Cardiac septum (tissue), 1 donor: ENCODE results near the gene MLC1. TPM values are rescaled to one million over a fixed set of nuclear protein-coding genes. Genes with fewer than 3 reads are reported as not detected.

Experiments
- DNase-seq: peaks from one replicate; pipeline ENCODE4 v3.0.0-alpha.2; 2020; ENCODE audit warnings: low spot score
- intact Hi-C: fragments of 100-400 bp; cut with DNase I; formaldehyde crosslinking; loops from one replicate; pipeline ENCODE4 v1.14.0; 2022
- long read RNA-seq: library from polyadenylated mRNA; unstranded; transcript quantifications from one replicate; pipeline ENCODE4 v2.0.0, GENCODE V29; 2021
- total RNA-seq: library from RNA; stranded (reverse); fragmentation: NEBNext Ultra II Directional; extraction: Animal tissue kit (Norgen Biotek cat#: 25700); gene quantifications from one replicate; pipeline ENCODE4 v1.2.1, GENCODE V29; 2021
- donor health status: DM: no; HTN: no; CAD: no.

Gene MLC1
- total RNA-seq: 0.13 TPM
- long read RNA-seq: 0 reads

DNA sequence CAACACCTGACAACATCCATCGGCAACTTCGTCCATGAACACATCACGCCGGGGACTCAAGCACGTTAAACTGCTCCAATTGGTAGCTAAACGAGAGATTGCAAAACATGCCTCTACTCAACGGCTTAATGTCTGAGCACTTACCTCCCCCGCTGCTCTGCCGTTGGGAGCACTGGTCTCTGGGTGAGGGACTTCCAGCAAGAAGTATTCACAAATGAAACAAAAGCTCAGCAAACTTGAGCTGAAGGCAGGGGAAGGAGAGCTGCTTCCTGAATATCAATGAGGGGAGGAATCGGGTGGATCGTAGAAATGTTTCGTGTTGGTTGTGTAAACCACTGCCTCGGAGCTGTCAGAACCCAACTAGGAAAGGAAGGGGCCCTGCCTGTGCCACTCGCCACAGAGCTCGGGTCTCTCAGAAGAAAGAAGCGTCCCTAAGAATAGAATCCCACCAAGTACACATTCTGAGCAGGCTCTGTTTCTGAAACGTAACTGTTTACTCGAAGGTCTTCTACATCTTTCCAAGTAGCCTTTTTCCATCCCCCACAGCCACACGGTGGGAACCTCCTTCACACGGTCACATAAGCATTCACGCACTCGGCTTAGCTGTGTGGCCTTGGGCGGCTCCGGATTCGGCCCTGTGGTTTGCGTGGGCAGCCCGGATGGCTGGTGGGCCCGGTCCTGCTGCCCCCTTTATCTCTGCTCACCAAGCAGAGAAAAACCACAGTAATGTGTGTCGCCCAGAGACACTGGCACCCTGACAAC is at the start of gene MLC1:
TSS of gene MLC1 (minus strand) at position 216 of the 762 bp plus-strand sequence. CDS start 524 bp downstream, outside the sequence.
- peak; percentile 74 for DNase-seq
- intact Hi-C loops: no loop called here

DNA sequence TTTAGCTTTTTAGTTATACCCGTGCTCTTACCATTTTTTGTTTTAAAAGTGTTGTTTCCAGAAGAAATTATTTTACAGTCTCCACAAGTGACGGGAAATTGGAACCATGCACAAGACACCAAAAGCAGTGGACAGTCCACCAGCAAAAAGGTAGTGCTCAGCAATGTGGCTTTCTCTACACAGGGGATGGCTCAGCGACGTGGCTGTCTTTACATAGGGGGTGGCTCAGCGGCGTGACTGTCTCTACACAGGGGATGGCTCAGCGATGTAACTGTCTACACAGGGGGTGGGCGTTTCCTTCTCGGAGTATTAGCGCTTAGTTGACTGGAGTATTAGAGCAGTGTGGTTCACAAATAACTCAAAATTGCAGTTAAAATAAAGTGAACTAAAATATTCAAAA is 49.3 kb upstream of the MLC1 start:
- DNase-seq: no peak
- intact Hi-C loops: no loop called here

DNA sequence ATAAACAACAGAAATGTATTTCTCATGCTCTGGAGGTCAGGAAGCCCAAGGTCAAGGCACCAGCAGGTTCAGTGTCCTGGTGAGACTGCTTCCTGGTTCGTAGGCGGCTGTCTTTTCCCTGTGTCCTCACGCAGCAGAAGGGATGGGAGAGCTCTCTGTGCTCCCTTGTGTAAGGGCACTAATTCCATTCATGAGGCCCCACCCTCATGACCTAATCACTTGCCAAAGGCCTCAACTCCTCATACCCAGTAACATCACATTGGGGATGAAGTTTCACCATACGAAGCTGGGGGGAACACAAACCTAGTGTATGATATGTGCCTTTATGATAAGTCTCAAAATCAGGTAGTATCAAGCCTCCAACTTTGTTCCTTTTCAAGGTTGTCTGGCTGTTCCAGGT is 46.7 kb upstream of the MLC1 start:
- intact Hi-C loops: no loop called here

DNA sequence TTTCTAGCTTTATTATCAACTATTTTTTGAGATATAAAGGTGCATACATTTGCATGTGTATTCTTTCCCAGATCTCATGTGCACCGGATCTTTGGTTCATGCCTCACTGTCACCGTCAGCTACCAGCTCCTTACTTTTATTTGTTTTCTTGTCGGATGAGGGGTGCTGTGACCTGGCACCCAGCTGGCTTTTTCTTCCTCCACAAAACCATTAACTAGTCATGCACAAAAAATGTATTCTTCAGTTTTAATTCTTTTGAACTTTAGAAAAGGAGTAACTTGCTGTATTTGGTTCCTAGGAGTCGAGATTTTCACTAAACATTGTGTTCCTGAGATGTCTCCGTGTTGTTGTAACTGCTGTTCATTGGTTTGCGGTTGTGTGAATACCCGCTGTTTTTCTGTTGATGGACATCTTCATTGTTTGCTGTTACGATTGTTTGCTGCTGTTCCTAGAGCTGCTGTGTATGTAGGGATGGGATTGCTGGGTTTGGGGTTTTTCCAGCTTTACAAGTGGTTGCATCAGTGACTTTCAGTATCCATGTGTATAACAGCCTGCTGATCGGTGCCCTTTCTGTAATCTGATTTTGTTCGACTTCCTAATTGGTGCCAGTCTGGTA is 44.0 kb upstream of the MLC1 start:
- intact Hi-C loops: loop anchor here (10.0 kb wide), 1 partner anchor 64 kb away; no protein-coding TSS in a partner anchor
- DNase-seq: no peak

More for the DNA sequence above, 46.7 kb upstream of the MLC1 start:
- DNase-seq: no peak

DNA sequence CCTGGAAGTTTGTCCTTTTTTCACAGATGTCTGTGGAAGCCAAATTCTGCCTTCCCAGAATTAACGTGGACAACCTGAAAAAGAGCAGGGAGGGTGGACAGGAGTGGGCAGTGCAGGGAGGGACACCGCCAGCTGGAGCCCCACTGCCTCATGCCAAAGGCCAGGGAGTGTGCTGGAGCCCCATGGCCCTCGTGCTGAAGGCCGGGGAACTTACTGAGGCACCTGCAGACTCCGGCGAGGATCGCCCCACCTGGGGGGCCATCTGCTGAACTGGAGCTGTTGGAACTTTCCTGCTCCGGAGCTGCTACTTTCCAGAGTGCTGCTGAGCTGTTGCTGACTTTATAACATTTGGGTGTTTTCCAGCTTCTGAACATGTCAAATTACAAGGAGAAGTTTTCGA is 39.8 kb upstream of the MLC1 start:
- intact Hi-C loops: loop anchor here (10.0 kb wide), 1 partner anchor 60 kb away; no protein-coding TSS in a partner anchor

DNA sequence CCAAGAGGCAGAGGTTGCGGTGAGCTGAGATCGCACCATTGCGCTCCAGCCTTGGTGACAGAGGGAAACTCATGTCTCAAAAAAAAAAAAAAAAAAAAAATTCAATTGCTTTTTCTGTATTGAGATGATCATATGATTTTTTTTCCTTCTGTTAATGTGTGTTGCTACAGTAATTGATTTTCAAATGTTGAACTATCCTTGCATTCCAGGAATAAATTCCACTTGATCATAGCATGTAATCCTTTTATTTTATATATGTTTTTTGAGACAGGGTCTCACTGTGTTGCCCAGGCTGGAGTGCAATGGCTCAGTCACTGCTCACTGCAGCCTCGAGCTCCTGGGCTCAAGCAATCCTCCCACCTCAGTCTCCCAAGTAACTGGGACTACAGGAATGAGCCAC is 37.9 kb upstream of the MLC1 start:
- intact Hi-C loops: loop anchor here (10.0 kb wide), 1 partner anchor 58 kb away; no protein-coding TSS in a partner anchor
- no peak for DNase-seq

More for the DNA sequence above, 39.8 kb upstream of the MLC1 start:
- no peak for DNase-seq

DNA sequence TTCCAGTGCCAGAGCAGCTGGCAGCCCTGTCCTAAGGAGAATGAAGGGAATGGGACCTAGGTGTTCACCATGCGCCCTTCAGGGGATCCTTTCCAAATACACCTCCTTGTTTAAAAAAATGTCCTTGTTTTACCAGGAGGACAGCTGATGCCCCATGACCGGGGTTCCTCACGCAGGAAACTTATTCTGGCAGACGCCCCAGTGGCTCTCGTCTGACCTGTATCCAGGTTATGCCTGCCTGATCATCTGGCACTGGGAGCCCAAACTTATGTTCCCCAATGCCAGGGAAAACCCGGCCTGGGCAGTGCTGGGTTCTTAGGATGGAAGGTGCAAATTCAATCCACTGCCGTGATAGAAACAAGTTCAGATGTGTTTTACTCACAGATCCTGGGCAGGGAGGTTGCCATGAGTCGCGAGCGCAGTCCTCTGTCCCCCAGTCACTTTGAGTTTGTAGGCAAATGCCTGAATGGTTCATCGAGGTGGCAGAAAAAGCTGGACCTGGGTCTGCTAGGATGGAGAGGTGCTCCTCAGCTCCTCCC is 36.0 kb upstream of the MLC1 start:
- intact Hi-C loops: loop anchor here (10.0 kb wide), 1 partner anchor 56 kb away; no protein-coding TSS in a partner anchor
- no peak for DNase-seq

DNA sequence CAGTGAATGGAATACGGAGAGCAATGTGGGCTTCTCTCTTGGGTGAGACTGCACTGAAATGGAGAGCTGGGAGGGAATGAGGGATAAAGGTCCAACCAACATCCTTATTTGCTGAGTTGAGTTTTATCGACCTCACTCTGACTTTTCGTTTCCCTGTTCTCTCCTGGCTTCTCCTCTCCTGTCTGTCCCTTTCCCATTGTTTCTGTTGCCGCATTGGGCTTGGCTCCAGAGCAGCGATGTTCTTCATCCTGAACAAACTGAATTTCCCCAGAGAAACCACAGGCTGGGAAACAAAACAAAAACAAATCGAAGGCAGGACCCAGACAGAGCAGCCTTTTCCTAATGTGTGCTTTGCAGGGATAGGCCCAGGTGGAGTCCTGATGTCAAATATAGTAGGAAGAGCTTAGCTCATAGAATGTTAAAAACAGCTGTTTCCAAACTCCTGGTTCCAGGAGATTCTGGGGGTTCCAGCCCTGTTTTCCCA is 34.6 kb upstream of the MLC1 start:
- DNase-seq: no peak
- intact Hi-C loops: loop anchor here (10.0 kb wide), 1 partner anchor 55 kb away; no protein-coding TSS in a partner anchor

DNA sequence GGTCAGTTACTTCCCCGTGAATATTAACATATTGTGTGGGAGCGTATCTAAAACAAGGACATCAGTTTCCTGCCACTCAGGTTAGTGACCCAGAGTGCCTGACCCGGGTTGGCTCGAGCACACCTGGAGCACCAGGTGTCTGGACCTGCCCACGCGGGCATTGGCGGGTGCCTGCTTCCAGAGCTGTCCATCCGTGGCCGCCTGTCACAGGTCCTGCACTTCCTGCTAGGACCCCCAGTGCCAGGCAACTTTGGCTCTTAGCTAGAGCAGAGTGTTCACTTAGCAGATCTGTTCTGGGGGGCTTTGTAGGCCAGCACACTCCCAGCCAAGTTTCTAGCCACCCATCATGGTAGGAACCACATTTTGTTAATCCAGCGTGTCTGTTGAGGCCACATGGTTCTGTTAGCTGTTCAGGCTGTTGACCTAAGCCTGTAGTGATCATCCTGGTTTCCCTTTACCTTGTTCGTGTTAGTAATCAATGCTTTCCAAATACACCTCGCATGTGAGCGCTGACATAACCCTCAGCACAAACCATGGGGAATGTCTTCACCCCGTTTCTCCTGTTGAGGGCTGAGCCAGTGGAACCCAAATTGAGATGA is 34.0 kb upstream of the MLC1 start:
- DNase-seq: no peak
- intact Hi-C loops: no loop called here

DNA sequence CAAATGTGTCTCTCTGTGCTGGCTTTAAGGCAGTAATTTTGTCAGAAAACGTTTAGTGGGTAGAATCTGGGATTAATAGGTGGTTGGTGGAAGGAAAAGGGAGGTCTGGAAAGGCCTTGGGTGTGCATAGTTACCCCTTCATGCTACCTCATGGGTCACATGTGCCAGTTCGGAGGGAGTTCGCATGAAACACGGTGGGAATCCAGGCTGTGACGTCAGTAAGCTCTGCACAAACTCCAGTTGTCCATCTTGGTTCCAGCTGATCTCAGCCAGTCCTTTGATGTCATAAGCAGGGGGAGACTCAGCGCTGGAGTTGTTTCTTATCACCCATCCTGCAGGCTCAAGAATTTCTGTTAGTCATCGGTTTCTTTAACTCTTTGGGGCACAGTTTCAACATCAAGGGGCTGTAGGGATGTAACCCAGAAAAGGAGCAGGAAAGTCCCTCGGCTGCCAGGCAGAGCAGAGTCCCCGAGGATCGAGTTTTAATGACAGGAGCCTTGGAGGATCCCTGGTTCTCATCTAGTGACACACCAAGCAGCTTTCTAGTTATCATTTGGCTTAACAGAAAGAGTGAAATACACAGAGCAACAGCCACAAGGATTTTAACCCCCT is 33.4 kb upstream of the MLC1 start:
- intact Hi-C loops: no loop called here
- DNase-seq: no peak

DNA sequence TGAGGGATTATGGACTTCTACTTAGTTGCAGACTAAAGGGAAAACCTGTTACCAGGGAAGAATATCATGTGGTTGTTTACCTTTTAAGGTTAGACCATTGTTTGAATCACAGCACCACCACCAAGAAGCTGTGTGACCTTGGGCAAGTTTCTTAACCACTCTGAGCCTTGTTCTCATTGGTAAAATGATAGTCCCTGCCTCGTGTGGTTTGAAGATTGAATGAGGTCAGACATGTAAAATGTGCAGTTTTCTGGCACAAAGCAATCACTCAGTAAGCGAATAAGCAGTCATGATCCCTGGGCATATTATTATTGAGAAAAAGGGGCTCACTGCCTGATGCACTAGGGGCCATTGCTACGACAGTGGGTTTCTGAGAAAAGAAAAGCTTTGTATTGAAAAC is 32.9 kb upstream of the MLC1 start:
- intact Hi-C loops: no loop called here
- DNase-seq: no peak

DNA sequence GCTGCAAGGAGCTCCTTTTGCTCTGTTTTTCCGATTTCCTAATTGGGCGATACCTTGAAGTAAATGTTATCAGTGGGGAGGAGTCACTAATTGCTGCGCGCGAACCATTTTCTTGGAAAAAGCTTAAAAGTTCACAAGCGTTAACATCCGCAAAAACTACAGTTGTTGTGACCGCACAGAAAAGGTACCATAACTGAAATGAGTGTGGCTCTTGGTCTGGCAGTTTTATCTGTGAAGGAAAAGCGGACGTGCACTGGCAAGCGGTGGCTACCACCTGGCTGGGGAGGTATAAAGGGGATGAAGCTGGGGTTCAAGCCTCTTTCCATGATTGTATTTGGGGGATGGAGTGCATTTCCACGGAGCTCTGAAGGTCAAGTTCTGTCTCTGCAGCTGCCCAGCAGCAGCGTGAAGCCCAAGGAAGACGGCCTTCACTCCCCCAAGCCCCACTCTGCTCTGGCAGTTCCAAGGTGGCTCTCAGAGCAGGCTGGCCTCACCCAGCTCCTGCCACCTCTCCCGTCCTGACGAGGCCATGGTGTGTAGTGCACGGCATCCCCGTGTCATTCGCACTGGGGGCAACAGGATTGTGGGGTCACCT is 32.0 kb upstream of the MLC1 start:
- DNase-seq: no peak
- intact Hi-C loops: no loop called here

DNA sequence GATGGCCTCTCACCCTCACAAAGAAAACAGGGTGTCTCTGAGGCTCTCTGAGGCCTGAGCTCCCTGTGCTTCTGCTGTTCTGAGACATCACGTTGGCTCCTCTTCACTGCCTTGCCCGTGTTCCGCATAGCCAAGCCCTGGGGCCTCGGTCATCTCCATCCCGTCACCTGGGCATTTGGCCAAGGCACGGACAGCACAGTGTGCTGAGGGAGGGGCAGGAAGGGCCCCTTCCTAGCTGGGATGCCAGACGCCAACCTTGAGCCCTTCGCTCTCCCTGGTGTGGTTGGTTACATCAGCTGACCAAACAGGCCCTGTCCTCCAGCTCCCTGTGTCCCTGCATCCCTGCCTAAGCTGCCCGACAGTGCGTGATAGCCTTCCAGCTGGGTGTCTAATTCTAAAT is 30.5 kb upstream of the MLC1 start:
- DNase-seq: no peak
- intact Hi-C loops: no loop called here

DNA sequence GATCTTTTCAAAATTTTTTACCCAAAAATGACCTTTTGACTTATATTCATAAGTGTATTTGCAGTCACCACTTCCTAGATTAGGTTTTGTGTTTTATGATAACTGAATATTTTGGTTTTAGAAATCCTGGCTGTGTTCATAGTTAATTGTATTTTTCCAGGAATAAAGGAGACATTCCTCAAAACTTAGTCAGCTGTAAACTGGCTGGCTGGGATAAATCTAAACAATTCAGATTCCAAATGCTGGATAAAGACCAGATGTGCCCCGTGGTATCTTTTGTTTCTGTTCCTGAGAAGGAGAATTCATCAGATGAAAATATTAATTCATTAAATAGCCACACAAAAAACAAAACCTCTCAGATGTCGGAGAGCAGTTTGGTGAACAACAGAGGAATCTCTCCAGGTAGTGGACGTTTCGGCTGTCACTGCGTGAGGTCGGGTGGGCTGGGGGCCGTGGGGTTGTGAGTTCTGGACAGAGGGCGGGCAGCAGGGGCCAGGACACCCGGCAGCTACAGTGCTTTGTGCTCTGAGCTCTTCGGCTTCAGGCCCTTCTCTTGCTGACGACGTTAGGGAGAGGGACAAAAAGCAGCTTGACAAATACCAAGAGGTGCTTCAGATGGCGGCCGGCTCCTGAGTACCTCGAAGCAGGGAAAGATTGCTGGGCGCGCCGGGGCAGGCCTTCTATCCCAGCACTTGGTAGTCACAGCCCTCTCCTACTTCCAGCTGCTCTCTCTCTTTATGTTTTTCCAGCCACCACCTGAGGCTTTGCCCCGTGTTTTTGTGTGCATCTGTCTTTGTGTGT is 29.2 kb upstream of the MLC1 start:
- intact Hi-C loops: loop anchor here (5.0 kb wide), 1 partner anchor 182 kb away; no protein-coding TSS in a partner anchor
- DNase-seq: no peak

DNA sequence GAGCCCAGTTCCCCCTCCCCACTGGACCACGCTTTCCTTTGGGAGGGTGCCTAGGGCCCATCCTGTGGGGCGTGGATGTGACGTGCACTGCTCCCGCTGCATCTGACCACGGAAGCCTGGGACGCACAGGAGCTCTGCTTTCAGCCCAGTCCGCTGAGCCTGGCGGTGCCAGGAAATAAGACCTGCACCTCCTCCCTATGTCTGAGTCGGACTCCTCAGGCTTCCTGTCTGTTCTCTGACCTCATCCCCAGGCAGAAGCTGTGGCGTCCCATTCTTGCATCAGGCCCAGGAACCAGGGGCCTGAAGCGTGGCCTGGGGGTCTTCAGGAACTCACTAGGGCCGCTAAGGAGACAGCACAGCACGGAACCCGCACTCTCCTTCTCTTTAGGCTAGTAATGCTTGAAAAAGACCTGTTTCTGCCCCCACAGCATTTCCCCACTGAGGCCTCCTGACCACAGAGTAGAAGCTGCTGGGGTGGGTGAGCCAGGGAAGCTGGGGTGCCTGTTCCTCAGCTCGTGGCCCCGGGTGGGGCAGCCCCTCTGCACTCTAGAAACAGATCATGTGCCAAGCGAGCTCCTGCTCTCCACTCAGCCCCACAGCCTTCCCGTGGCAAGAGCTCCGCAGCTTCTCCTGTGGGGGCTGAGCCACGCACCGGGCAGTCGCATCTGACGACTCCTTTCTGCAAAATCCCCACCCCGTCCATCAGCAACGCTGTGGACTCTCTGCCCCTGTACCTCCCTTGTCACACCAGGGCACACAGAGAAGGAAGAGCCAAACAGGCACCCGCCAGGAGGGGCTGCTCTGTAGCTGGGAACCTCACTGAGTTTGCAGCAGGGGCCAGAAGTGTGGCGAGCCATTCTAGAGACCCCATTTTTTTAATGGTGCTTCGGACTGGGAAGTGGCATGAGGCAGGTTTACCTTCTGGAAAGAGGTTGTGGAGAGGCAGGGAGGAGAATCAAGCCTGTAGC is 27.2 kb upstream of the MLC1 start:
- intact Hi-C loops: loop anchor here (5.0 kb wide), 1 partner anchor 180 kb away; no protein-coding TSS in a partner anchor
- no peak for DNase-seq

DNA sequence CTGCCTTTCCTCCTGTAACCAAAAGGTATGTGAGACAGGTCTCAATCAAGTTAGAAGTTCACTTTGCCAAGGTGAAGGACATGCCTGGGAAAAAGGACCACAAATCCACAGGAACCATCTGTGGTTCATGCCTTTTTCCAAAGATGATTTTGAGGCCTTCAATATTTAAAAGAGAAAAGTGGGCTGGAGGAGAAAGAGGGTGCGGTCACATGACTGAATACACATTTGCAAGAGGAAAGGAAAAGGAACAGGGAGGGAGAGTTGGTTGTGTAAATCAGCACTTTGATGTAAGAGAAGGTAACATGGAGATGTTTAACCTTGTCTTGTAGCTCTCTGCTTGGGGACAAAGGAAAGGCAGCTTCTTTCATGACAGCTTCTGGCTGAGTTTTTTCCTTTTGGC is 25.8 kb upstream of the MLC1 start:
- intact Hi-C loops: loop anchor here (5.0 kb wide), 1 partner anchor 179 kb away; no protein-coding TSS in a partner anchor
- DNase-seq: no peak

DNA sequence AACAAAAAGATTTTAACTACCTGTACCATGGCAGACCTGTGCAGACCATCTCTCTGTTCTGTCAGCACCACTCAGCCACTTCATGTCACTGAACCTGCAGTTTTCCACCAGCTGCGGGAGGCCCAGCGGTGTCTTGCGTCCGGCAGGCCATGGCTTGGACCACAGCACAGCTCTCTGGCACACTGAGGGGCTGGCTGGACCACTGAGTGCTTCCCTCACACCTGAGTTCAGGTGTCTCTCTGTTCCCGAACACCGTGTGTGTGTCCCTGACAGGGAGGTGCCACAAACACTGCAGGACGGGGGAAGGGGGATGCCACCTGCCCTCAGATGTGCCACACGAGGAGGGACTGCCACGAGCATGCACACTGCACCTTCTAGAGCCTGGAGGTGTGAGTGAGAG is 22.3 kb upstream of the MLC1 start:
- intact Hi-C loops: no loop called here
- no peak for DNase-seq
